H9 (cell line): ENCODE measurements around the gene ZNF879. TPM values are rescaled to one million over a fixed set of nuclear protein-coding genes. Genes with fewer than 3 reads are reported as not detected.

ENCODE experiments used
- DNase-seq: peaks from one replicate; pipeline ENCODE4 v3.0.0-alpha.2; 2017
- H2AFZ ChIP-seq: one replicate; pipeline ENCODE4 v1.6.1; 2013; ENCODE audit warnings: mild to moderate bottlenecking, low read length, control low read depth, moderate library complexity
- H2AK5ac ChIP-seq: 2 replicates; pipeline ENCODE4 v1.6.1; 2013; ENCODE audit warnings: low read length, control low read depth, mixed read lengths; ENCODE audit not compliant: insufficient read length
- H2BK120ac ChIP-seq: one replicate; pipeline ENCODE4 v1.6.1; 2013; ENCODE audit warnings: low read depth, mild to moderate bottlenecking, low read length, control low read depth, inconsistent platforms; ENCODE audit not compliant: poor library complexity, severe bottlenecking
- H2BK12ac ChIP-seq: 2 replicates; pipeline ENCODE4 v1.6.1; 2013; ENCODE audit warnings: low read length, control low read depth, mixed read lengths, low read depth; ENCODE audit not compliant: insufficient read length
- H2BK15ac ChIP-seq: 2 replicates; pipeline ENCODE4 v1.6.1; 2013; ENCODE audit warnings: low read depth, low read length, control low read depth
- H2BK20ac ChIP-seq: one replicate; pipeline ENCODE4 v1.6.1; 2013; ENCODE audit warnings: low read depth, mild to moderate bottlenecking, low read length, control low read depth, inconsistent platforms; ENCODE audit not compliant: poor library complexity, severe bottlenecking
- H2BK5ac ChIP-seq: 2 replicates; pipeline ENCODE4 v1.6.1; 2013; ENCODE audit warnings: low read length, control low read depth, mixed read lengths; ENCODE audit not compliant: insufficient read length
- H3K14ac ChIP-seq: 2 replicates; pipeline ENCODE4 v1.6.1; 2013; ENCODE audit warnings: low read length, control low read depth; ENCODE audit not compliant: insufficient read depth
- H3K18ac ChIP-seq: 2 replicates; pipeline ENCODE4 v1.6.1; 2013; ENCODE audit warnings: low read depth, mild to moderate bottlenecking, mixed read lengths, low read length, control low read depth; ENCODE audit not compliant: insufficient read length
- H3K23ac ChIP-seq: 2 replicates; pipeline ENCODE4 v1.6.1; 2013; ENCODE audit warnings: low read length, control low read depth, mixed read lengths, low read depth; ENCODE audit not compliant: insufficient read length
- H3K23me2 ChIP-seq: 2 replicates; pipeline ENCODE4 v1.6.1; 2013; ENCODE audit warnings: low read depth, mild to moderate bottlenecking, mixed read lengths, low read length, control low read depth; ENCODE audit not compliant: insufficient read length, poor library complexity, severe bottlenecking
- H3K27ac ChIP-seq: 2 replicates; pipeline ENCODE4 v1.5.1; 2013; ENCODE audit warnings: low read length, control low read depth, mixed read lengths, low read depth; ENCODE audit not compliant: insufficient read length
- H3K27me3 ChIP-seq: 2 replicates; pipeline ENCODE4 v1.6.1; 2013; ENCODE audit warnings: low read length, control low read depth, inconsistent platforms; ENCODE audit not compliant: insufficient read depth
- H3K4ac ChIP-seq: 2 replicates; pipeline ENCODE4 v1.6.1; 2013; ENCODE audit warnings: low read depth, mild to moderate bottlenecking, control low read depth, inconsistent platforms, low read length, moderate library complexity
- H3K4me1 ChIP-seq: 2 replicates; pipeline ENCODE4 v1.6.1; 2013; ENCODE audit warnings: low read length, control low read depth, inconsistent platforms; ENCODE audit not compliant: insufficient read depth
- H3K4me2 ChIP-seq: 2 replicates; pipeline ENCODE4 v1.6.1; 2013; ENCODE audit warnings: low read length, control low read depth, mixed read lengths; ENCODE audit not compliant: insufficient read length, insufficient read depth
- H3K56ac ChIP-seq: 2 replicates; pipeline ENCODE4 v1.6.1; 2013; ENCODE audit warnings: low read depth, mild to moderate bottlenecking, mixed read lengths, low read length, control low read depth; ENCODE audit not compliant: insufficient read length
- H3K79me1 ChIP-seq: 2 replicates; pipeline ENCODE4 v1.6.1; 2013; ENCODE audit warnings: low read depth, mild to moderate bottlenecking, moderate library complexity, low read length, control low read depth, inconsistent platforms; ENCODE audit not compliant: insufficient read depth, poor library complexity, severe bottlenecking
- H3K79me2 ChIP-seq: 2 replicates; pipeline ENCODE4 v1.6.1; 2013; ENCODE audit warnings: low read length, control low read depth, inconsistent platforms; ENCODE audit not compliant: insufficient read depth
- H3K9ac ChIP-seq: 2 replicates; pipeline ENCODE4 v1.6.1; 2013; ENCODE audit warnings: low read length, control low read depth, mixed read lengths; ENCODE audit not compliant: insufficient read length; ENCODE audit errors: extremely low read depth
- H3K9me3 ChIP-seq: one replicate; pipeline ENCODE4 v1.6.1; 2013; ENCODE audit warnings: low read depth, low read length, inconsistent platforms; ENCODE audit not compliant: control insufficient read depth
- H3T11ph ChIP-seq: one replicate; pipeline ENCODE4 v1.6.1; 2013; ENCODE audit warnings: mild to moderate bottlenecking, low read length, control low read depth, inconsistent platforms
- H4K20me1 ChIP-seq: one replicate; pipeline ENCODE4 v1.6.1; 2013; ENCODE audit not compliant: control insufficient read depth, insufficient read length, insufficient read depth
- H4K5ac ChIP-seq: 2 replicates; pipeline ENCODE4 v1.6.1; 2013; ENCODE audit warnings: low read depth, mild to moderate bottlenecking, mixed read lengths, low read length, control low read depth; ENCODE audit not compliant: insufficient read length
- H4K8ac ChIP-seq: replicated peaks from 2 replicates; pipeline ENCODE4 v1.6.1; 2013; ENCODE audit warnings: low read length, control low read depth, mixed read lengths, low read depth; ENCODE audit not compliant: insufficient read length
- H4K91ac ChIP-seq: 2 replicates; pipeline ENCODE4 v1.6.1; 2013; ENCODE audit warnings: low read depth, mild to moderate bottlenecking, moderate library complexity, mixed read lengths, low read length, control low read depth; ENCODE audit not compliant: insufficient read length
- H3K27ac Mint-ChIP-seq, 3 experiments: 2 replicates in 2 of 3; 3 replicates in 1 of 3; pipeline ENCODE4 v1.8.0; 2020 to 2021; ENCODE audit warnings: mixed read lengths in 3 of 3, mild to moderate bottlenecking in 1 of 3, moderate library complexity in 1 of 3
- H3K27me3 Mint-ChIP-seq: 2 replicates; pipeline ENCODE4 v1.8.0; 2021; ENCODE audit warnings: low read depth, mild to moderate bottlenecking, moderate library complexity, mixed read lengths
- H3K36me3 Mint-ChIP-seq, 3 experiments: 2 replicates in 2 of 3; 3 replicates in 1 of 3; pipeline ENCODE4 v1.8.0; 2020 to 2021; ENCODE audit warnings: low read depth in 3 of 3, mixed read lengths in 3 of 3; ENCODE audit not compliant: insufficient read depth in 1 of 3
- H3K4me1 Mint-ChIP-seq, 2 experiments: 2 replicates each; pipeline ENCODE4 v1.8.0; 2020; ENCODE audit warnings: mixed read lengths in 2 of 2
- H3K4me3 Mint-ChIP-seq, 2 experiments: 2 replicates in 1 of 2; 3 replicates in 1 of 2; pipeline ENCODE4 v1.8.0; 2020 to 2021; ENCODE audit warnings: mild to moderate bottlenecking in 2 of 2, mixed read lengths in 2 of 2, moderate library complexity in 1 of 2
- H3K9me3 Mint-ChIP-seq, 2 experiments: 2 replicates in 1 of 2; 3 replicates in 1 of 2; pipeline ENCODE4 v1.8.0; 2020; ENCODE audit warnings: mild to moderate bottlenecking in 2 of 2, mixed read lengths in 2 of 2, moderate library complexity in 1 of 2
- CTCF ChIP-seq: fragments of 200-600 bp; sonication (generic); conservative IDR thresholded peaks from 3 replicates; pipeline ENCODE4 v1.8.0; 2021; ENCODE audit warnings: antibody characterized with exemption, mild to moderate bottlenecking
- WGBS: extraction: QIAGEN DNeasy Blood & Tissue Kit; methylation state at CpG from one replicate; pipeline ENCODE4 v1.1.7; 2013; ENCODE audit warnings: missing lambda C conversion rate, low lambda C conversion rate, mixed read lengths; ENCODE audit not compliant: insufficient read length; ENCODE audit errors: extremely low coverage; 5-methylcytosine and 5-hydroxymethylcytosine counted together
- total RNA-seq: library from RNA; stranded (reverse); gene quantifications from 2 replicates; pipeline ENCODE4 v1.2.1, GENCODE V29; 2021

Gene ZNF879
- total RNA-seq, 1 experiment from 2014 or later = 5.4 TPM

DNA sequence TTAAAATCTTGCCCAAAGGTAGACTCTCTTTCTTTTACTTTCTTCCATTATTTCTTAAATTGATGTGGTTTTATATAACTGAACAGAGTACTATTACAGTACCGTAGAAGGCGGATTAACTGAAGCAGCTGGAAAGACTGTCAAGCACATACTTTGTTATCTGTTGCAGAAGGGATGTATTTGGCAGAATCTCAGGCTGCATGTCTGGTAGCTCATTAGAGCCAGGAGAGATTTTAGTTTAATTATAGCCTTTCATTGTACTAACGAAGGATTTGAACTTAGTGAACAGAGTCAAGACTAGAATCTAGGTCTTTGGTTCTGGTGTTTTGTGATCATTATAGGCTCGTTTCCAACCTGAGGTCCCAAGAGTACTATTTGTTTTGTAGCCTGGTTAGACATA lies 57.1 kb downstream of the ZNF879 start:
- no peak overlapping the region for H4K8ac ChIP-seq
- no peak overlapping the region for H4K91ac ChIP-seq
- no peak overlapping the region for H3K4me2 ChIP-seq
- H3T11ph ChIP-seq = no peak overlapping the region
- H2BK120ac ChIP-seq = no peak overlapping the region
- H3K9me3 ChIP-seq = peaks cover 92% of the 10 kb centered on the region
- no peak overlapping the region for H3K23ac ChIP-seq
- H3K9ac ChIP-seq = no peak overlapping the region
- no peaks in the 10 kb centered on the region for H3K4me1 ChIP-seq
- H3K56ac ChIP-seq = no peak overlapping the region
- no peak overlapping the region for H3K18ac ChIP-seq
- no peak overlapping the region for H2BK5ac ChIP-seq
- H3K27ac ChIP-seq = no peak overlapping the region
- Mint-ChIP-seq H3K27ac (no peak overlapping the region), H3K4me1 (no peaks in the 10 kb centered on the region), H3K36me3 (peaks cover 60 to 71% (median 69%) of the 10 kb centered on the region in 3 experiments), H3K4me3 (no peak overlapping the region), H3K9me3 (peaks cover 88 to 89% of the 10 kb centered on the region in 2 experiments), H3K27me3 (peaks cover 8% of the 10 kb centered on the region; the same call in 1 of the 2 replicates)
- no peaks in the 10 kb centered on the region for H3K27me3 ChIP-seq
- no peaks in the 10 kb centered on the region for H3K79me2 ChIP-seq
- H2BK20ac ChIP-seq = no peak overlapping the region
- H2BK15ac ChIP-seq = no peak overlapping the region
- H3K23me2 ChIP-seq = no peaks in the 10 kb centered on the region
- TF ChIP-seq CTCF = no peak
- no peak overlapping the region for H3K14ac ChIP-seq
- no peaks in the 10 kb centered on the region for H4K20me1 ChIP-seq
- DNase-seq = no peak
- no peak overlapping the region for H2BK12ac ChIP-seq
- H2AK5ac ChIP-seq = no peak overlapping the region
- no peak overlapping the region for H4K5ac ChIP-seq
- H2AFZ ChIP-seq = no peak overlapping the region
- H3K79me1 ChIP-seq = no peaks in the 10 kb centered on the region
- H3K4ac ChIP-seq = no peak overlapping the region
- no CpG with 5 or more reads among the region's 4 CpGs for WGBS

Other genes starting within 250 kb of the ZNF879 start
- 20.1 and 20.6 TPM in 2 replicates for gene ZNF354B, start 163.9 kb upstream of the ZNF879 start, total RNA-seq
- gene ZFP2, start 127.9 kb upstream of the ZNF879 start, total RNA-seq = 0.37 and 0.52 TPM in 2 replicates
- not detected in 2 replicates for gene ZNF454, start 82.6 kb upstream of the ZNF879 start, total RNA-seq
- not detected in 2 replicates for gene GRM6, start 28.5 kb upstream of the ZNF879 start, total RNA-seq
- 4.8 and 5.4 TPM in 2 replicates for gene ZNF354C, start 36.6 kb downstream of the ZNF879 start, total RNA-seq